Stimulated activated CD4-positive, alpha-beta T cell treated with anti-CD3 and anti-CD28 coated beads, Interleukin-1b, Interleukin-23, amount 100 ng/mL, for 4 hours (primary cell): ENCODE measurements around the gene GRIA4.
"Not testable (repeated sequence)": the region's sequence is repeated elsewhere in the genome, so short reads cannot be mapped to it uniquely, and the experiment has no call there.

Experiments
- DNase-seq, 2 donors: peaks; one replicate each; pipeline ENCODE4 v3.0.0-alpha.2; 2020; ENCODE audit warnings: low read depth in 2 of 2

Gene GRIA4

GRCh38 chr11:105860105-105860504 is 250.2 kb downstream of the GRIA4 start:
- DNase-seq, result no peak

GRCh38 chr11:105861225-105861624 is 251.4 kb downstream of the GRIA4 start:
- no peak for DNase-seq

- DNase-seq, result no peak
Measured at GRCh38 chr11:105862736-105863367, 253.0 kb downstream of the GRIA4 start.

- no peak for DNase-seq
Measured at GRCh38 chr11:105863523-105863922, 253.7 kb downstream of the GRIA4 start.

- DNase-seq, result no peak
Measured at GRCh38 chr11:105867742-105868141, 257.9 kb downstream of the GRIA4 start.

GRCh38 chr11:105868762-105869285 is 259.0 kb downstream of the GRIA4 start:
- no peak for DNase-seq

GRCh38 chr11:105870516-105871113 is 260.7 kb downstream of the GRIA4 start:
- no peak for DNase-seq

- DNase-seq, result no peak
Measured at GRCh38 chr11:105878510-105878909, 268.6 kb downstream of the GRIA4 start.

- DNase-seq, result not testable (repeated sequence)
Measured at GRCh38 chr11:105878927-105879326, 269.1 kb downstream of the GRIA4 start.

GRCh38 chr11:105881027-105881426 is 271.2 kb downstream of the GRIA4 start:
- no peak for DNase-seq

GRCh38 chr11:105884436-105884835 is 274.6 kb downstream of the GRIA4 start:
- no peak for DNase-seq

- DNase-seq, result no peak
Measured at GRCh38 chr11:105891685-105892084, 281.8 kb downstream of the GRIA4 start.

GRCh38 chr11:105897161-105897560 is 287.3 kb downstream of the GRIA4 start:
- DNase-seq, result no peak

GRCh38 chr11:105899772-105900171 is 289.9 kb downstream of the GRIA4 start:
- no peak for DNase-seq

GRCh38 chr11:105900515-105901035 is 290.7 kb downstream of the GRIA4 start:
- no peak for DNase-seq

GRCh38 chr11:105903113-105903512 is 293.2 kb downstream of the GRIA4 start:
- no peak for DNase-seq

GRCh38 chr11:105906517-105906916 is 296.6 kb downstream of the GRIA4 start:
- DNase-seq, result no peak

GRCh38 chr11:105907319-105907718 is 297.4 kb downstream of the GRIA4 start:
- no peak for DNase-seq

- no peak for DNase-seq
Measured at GRCh38 chr11:105910095-105910715, 300.3 kb downstream of the GRIA4 start.

GRCh38 chr11:105911454-105911853 is 301.6 kb downstream of the GRIA4 start:
- DNase-seq, result no peak

GRCh38 chr11:105912666-105913065 is 302.8 kb downstream of the GRIA4 start:
- no peak for DNase-seq

- no peak for DNase-seq
Measured at GRCh38 chr11:105915021-105915420, 305.1 kb downstream of the GRIA4 start.

- no peak for DNase-seq
Measured at GRCh38 chr11:105918039-105918438, 308.2 kb downstream of the GRIA4 start.
